GM18868 (cell line): ENCODE data around the gene PAK5.
A peak's percentile ranks its signal among the peaks of the same experiment; 100 is the strongest.

Experiments
- ATAC-seq: cut with Tn5 transposase; IDR thresholded peaks from one replicate; pipeline ENCODE4 v1.9.1; 2021; ENCODE audit warnings: mild to moderate bottlenecking, moderate library complexity; ENCODE audit not compliant: unreplicated experiment

Gene PAK5

GRCh38 chr20:9626357-9626756 lies 212.5 kb downstream of the PAK5 start:
- no peak for ATAC-seq

DNA sequence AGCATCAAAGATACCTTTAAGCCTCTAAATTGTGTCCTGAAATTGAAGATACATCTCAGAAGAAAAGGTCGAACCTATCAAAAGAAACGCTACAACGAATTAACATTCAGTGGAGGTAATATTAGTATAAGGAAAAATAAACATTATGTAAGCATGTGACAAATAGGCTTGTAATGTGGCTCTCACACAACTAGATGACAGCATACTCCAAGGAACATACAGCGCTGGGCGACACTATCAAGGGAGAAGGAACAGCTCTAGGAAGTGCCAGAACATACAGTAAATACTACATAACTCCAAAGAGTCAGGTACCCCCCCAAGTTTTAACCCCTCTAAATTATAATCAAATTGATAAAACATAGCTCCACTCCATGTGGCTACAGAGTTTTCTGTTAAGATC lies 220.9 kb downstream of the PAK5 start:
- peak; percentile 31 for ATAC-seq

- peak; percentile 40 for ATAC-seq
Observed at GRCh38 chr20:9616833-9617461, 221.9 kb downstream of the PAK5 start.

DNA sequence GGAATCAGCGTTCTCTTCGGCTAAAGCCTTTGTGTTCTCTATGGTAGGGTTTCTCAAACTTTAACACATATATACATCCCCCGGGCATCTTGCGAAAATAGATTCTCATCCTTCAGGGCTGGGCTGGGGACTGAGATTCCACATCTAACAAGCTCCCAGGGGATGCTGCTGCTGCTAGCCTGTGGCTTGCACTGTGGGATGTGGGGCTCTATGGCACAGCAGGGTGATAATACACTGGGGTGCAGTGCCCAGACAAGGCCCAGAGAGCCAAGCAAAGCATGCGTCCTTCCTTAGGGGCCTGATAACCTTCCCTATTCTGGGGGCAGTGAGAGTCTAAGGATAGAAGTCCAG lies 222.4 kb downstream of the PAK5 start:
- peak; percentile 11 for ATAC-seq

DNA sequence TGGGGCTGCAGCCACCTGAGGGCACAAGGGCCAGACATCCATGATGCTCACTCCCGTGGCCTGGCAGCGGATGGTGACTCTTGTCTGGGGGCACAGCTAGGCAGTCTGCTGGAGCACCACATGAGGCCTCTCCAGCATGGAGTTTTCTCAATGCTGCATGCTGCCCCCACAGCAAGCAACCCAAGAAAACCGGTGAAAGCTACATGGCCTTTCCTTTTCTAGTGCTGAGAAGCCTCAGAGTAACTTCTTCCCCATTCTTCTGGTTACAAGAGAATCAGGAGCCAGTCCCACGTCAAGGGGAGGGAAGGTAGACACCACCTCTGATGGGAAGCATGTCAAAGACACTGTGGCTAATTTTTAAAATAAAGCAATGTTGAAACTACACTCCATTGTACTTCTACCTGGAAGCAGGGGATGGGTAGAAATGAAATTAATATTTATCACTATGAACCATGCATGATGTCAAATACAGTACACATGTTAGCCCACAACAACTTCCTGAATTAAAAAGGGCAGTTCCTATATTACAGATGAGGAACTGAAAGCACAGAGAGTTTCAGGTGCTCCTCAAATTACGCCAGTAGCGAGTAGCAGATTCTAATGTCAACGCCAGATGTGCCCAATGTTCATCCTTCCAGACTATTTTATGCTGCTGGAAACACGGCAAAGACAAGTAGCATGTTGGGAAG lies 223.0 kb downstream of the PAK5 start:
- ATAC-seq: peak; percentile 97

- ATAC-seq: no peak
Observed at GRCh38 chr20:9615118-9615517, 223.8 kb downstream of the PAK5 start.

GRCh38 chr20:9613871-9614270 lies 225.0 kb downstream of the PAK5 start:
- ATAC-seq: no peak

DNA sequence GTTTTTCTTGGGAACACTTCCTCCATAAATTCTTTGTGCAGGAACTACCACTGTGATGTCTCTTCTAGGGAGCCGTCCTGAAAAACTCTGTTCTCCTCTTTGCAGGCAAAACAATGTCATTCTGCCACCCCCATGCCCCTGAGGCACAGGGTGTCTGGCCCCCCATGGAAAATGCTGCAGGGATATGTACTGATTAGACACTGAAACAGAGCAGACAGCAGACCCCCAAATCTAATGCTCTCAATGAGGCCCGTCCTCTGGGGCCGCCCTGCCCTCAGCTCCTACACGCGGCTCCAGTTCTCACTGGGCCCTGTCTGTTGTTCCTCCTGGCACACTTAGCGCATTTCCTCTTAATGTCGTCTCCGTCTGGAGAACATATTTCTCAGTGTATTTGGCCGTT lies 227.0 kb downstream of the PAK5 start:
- ATAC-seq: no peak

DNA sequence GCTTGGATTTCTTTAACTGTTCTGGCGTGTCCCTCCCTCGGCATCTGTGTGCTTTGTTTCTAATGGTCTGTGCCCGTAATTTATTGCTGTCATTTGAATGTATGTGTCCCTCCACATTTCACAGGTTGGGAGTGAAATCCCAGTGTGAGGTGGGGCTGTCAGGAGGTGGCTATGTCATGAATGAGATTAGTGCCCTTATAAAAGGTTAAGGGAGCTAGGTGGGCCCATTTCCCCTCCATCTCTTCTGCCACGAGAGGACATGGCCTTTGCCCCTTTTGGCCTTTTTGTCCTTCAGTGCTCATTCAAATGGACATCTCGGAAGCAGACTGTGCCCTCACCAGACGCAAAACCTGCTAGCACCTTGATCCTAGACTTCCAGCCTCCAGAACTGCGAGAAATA lies 228.2 kb downstream of the PAK5 start:
- no peak for ATAC-seq

DNA sequence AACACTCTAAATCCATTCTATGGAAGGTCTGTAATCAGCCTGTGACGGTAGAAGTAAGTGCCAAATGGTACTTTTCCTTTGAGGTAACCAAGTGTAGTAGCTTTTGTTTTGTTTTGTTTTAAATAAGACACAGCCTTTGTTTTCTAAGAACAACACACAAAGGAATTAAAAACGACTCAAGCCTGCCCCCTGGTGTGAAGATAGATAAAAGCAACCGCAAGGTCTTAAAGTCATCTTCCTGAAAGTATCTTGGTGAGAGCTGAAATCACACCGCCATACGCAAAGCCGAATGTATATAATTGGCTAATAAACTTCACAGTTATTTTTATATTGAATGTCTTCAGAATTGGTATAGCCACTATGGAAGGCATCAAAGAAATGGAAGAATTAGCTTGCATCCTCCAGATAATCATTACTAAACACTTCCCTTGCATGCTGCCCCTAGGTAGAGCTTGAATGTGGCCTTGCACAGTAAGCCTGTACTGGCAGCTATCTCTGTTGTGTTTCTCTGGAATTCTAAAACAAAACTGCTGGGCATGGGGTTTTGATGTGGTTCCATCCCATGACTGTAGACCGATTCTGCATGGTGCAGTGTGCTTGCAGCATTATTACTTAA lies 228.9 kb downstream of the PAK5 start:
- ATAC-seq: no peak

GRCh38 chr20:9608639-9609340 lies 230.1 kb downstream of the PAK5 start:
- ATAC-seq: no peak

DNA sequence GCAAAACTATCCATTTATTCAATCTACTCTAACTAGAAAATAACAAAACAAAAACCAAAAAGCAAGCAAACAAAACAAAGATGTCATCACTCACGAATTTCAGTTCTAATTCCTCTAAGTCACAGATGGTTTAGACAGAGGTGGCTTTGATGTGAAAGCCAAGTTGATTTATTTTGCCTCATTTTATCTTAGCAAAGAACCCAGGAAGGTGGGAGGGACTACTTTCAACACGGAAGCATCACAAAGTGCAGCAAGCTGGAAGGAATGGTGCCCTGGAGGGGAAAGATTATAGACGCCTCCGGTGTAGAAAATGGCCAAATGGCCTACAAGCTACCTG lies 236.1 kb downstream of the PAK5 start:
- ATAC-seq: no peak

- no peak for ATAC-seq
Observed at GRCh38 chr20:9600562-9600961, 238.3 kb downstream of the PAK5 start.

- no peak for ATAC-seq
Observed at GRCh38 chr20:9597547-9597946, 241.3 kb downstream of the PAK5 start.

DNA sequence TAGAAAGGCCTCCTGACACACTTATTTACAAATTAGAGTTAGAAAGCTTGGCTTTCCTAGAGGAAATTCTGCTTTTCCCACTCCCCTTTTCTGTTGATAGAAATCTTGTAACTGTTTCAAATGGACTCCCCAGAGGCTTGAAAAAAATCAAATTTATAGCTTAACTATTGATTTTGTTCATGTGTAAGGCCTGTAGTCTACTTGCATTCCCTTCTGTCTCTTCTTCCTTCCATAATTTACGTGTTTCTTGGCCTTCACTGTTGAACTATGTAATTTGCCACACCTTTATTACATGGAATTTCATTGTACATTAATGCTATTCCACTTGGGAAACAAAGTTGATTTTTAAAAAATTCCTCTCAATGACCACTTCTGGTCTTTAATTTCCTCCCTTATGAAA lies 243.1 kb downstream of the PAK5 start:
- no peak for ATAC-seq

DNA sequence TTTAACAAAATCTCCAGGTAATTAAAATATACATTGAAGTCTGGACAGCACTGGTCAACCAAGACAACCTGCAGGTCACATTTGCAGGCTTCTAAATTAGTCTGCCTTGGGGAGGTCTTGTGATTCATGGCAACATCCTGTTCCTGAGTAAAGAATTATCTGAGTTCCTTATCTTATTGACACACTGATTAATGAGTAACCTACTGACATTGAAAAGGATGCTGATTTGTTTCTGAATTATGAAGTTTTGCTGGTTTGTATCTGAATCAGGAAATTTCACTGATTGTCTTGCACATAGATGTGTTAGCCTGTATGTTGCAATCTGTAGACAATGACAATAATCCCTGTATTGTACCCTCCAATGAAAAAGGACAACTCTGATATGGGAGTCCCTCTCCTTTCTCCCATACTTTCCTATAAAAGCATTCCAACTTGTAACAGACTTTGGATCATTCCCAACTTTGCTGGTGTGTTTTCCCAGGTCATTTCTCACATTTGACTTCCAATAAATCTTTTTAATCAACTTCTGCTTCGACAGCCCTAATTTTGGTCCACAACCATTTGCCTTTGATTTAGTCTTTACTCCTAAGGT lies 244.5 kb downstream of the PAK5 start:
- ATAC-seq: no peak

DNA sequence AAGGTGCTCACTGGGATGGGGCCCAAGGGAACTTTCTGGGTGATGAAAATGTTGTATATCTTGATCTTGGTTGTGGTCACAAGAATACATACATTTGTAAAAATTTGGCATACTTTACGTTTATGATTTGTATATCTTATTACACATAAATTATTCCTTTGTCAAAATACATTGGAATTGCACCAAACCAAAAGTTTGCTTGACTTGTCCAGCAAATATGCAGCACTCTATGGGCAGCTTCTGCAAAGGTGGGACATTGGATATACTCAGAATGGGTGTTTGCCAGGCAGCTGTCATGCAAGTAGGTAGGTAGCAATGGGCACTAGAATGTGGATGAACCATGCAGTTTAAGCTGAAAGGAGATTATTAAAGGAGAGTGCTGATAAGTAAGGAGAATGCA lies 246.5 kb downstream of the PAK5 start:
- ATAC-seq: no peak

DNA sequence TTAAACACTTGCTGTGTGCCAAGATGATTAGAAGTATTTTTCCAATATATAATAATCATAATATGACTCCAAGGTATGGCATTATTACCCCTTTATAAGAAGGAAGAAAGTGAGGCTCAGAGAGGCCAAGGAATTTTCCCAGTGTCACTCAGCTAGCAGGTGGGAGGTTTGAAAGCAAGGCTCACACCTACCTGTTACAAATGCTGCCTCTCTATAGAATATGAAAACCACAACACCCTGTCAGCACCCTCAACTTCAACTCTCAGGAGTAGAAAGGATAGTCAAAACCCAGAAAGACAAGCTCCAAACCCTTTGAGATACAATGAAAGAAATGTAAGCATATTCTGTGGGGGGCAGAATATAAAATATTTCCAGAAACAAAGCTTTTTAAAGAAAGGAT lies 247.8 kb downstream of the PAK5 start:
- no peak for ATAC-seq

DNA sequence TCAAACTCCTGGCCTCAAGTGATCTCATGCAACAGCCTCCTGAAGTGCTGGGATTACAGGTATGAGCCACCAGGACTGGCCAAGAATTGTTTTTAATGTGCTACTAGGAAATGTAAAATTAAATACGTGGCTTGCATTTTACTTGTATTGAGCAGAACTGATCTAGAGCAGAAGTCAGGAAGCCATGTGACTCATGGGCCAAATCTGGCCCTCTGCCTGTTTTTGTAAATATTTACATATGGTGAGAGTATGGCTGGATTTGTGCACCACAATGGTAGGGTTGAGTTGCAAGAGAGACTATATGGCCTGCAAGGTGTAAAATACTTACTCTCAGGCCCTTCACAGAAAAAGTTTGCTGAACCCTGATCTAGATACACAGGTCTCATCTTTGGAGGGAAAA lies 248.7 kb downstream of the PAK5 start:
- no peak for ATAC-seq

DNA sequence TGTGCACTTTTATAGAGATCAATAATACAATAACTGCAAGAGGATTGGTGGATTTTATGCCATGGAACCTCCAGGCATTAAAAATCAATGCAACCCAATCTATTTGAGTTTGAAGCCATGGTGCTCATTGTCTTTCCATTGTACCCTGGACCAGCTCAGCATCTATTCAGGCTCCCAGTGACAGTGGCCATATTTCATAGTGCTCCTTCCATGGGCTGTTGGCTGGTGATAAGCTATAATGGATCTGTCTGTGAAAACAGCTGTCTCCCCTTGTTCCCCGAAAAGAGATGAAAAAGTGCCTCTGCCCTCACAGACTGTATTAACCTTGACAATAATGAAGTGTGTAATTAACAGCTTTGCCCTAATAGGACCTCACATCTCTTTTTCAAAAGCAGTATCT lies 250.2 kb downstream of the PAK5 start:
- no peak for ATAC-seq

DNA sequence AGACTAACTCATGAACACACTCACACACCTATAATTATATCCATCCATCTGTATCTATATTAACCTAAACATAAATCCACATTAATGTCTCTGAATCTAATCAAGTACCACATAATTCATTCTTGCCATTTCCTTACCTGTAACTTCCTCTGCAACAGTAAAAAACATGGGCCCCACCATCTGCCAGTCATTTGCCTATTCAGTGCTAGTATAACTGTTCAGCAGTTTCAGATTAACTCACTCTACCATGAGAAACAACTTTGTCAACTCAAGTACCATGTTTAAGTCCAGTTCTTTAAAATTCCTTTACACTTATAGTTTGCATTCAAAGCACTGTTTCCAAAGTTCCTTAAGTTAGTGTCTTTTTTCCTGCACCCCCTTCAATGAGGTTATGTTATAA lies 255.7 kb downstream of the PAK5 start:
- no peak for ATAC-seq

- no peak for ATAC-seq
Observed at GRCh38 chr20:9582137-9582536, 256.7 kb downstream of the PAK5 start.
